Liver (tissue), 3 donors: ENCODE results near the gene ZBTB45.

Experiments
- CTCF ChIP-seq: fragments of 150-350 bp; IDR thresholded peaks from 2 replicates; pipeline ENCODE4 v1.5.1; 2017; ENCODE audit warnings: improper control_type of control experiment, low read depth, low read length; ENCODE audit not compliant: missing input control
- EGR1 ChIP-seq, 2 donors: IDR thresholded peaks; 2 replicates each; pipeline ENCODE4 v1.6.1; 2016 to 2018; ENCODE audit warnings: antibody characterized with exemption in 2 of 2, low read depth in 2 of 2
- GABPA ChIP-seq, 2 donors: IDR thresholded peaks in 1 of 2; conservative IDR thresholded peaks in 1 of 2; 2 replicates each; pipeline ENCODE4 v1.6.1; 2016; ENCODE audit warnings: antibody characterized with exemption in 2 of 2, mild to moderate bottlenecking in 1 of 2, moderate library complexity in 1 of 2
- HNF4G ChIP-seq: IDR thresholded peaks from 2 replicates; pipeline ENCODE4 v1.6.1; 2016; ENCODE audit warnings: antibody characterized with exemption
- JUND ChIP-seq, 2 donors: IDR thresholded peaks; 2 replicates each; pipeline ENCODE4 v1.6.1; 2016; ENCODE audit warnings: antibody characterized with exemption in 2 of 2
- MAX ChIP-seq: IDR thresholded peaks from 2 replicates; pipeline ENCODE4 v1.6.1; 2016; ENCODE audit warnings: antibody characterized with exemption
- RAD21 ChIP-seq, 2 donors: IDR thresholded peaks; 2 replicates each; pipeline ENCODE4 v1.6.1; 2016; ENCODE audit warnings: antibody characterized with exemption in 2 of 2, mild to moderate bottlenecking in 2 of 2
- REST ChIP-seq: IDR thresholded peaks from 2 replicates; pipeline ENCODE4 v1.6.1; 2016; ENCODE audit warnings: antibody characterized with exemption, mild to moderate bottlenecking
- RXRA ChIP-seq, 2 donors: IDR thresholded peaks; 2 replicates each; pipeline ENCODE4 v1.6.1; 2017 to 2018; ENCODE audit warnings: antibody characterized with exemption in 2 of 2, mild to moderate bottlenecking in 1 of 2
- SP1 ChIP-seq: IDR thresholded peaks from 2 replicates; pipeline ENCODE4 v1.6.1; 2018; ENCODE audit warnings: antibody characterized with exemption, mild to moderate bottlenecking
- TAF1 ChIP-seq: conservative IDR thresholded peaks from 2 replicates; pipeline ENCODE4 v1.6.1; 2016; ENCODE audit warnings: antibody characterized with exemption, mild to moderate bottlenecking
- YY1 ChIP-seq: IDR thresholded peaks from 2 replicates; pipeline ENCODE4 v1.6.1; 2016; ENCODE audit warnings: antibody characterized with exemption, mild to moderate bottlenecking
- ZBTB33 ChIP-seq: IDR thresholded peaks from 2 replicates; pipeline ENCODE4 v1.6.1; 2016; ENCODE audit warnings: antibody characterized with exemption
- donor health status: healthy.
- donor health status: healthy.

GRCh38 chr19:58558623-58559274 is 39.1 kb upstream of the ZBTB45 start:
- no peak for TF ChIP-seq CTCF
- no peak for TF ChIP-seq JUND (IDR thresholded peaks at IDR 0.05)
- peak; percentile 100 for TF ChIP-seq YY1
- peak; percentile 50 for TF ChIP-seq REST
- TF ChIP-seq GABPA (IDR thresholded peaks at IDR 0.05 in 1 of 2, conservative IDR thresholded peaks at IDR 0.05 in 1 of 2), result peak; percentile 82 to 90
- no peak for TF ChIP-seq TAF1
- no peak for TF ChIP-seq RAD21 (IDR thresholded peaks at IDR 0.05)
- TF ChIP-seq ZBTB33, result peak; percentile 33
- TF ChIP-seq RXRA (IDR thresholded peaks at IDR 0.05), result no peak
- no peak for TF ChIP-seq MAX
- no peak for TF ChIP-seq HNF4G
- no peak for TF ChIP-seq EGR1 (IDR thresholded peaks at IDR 0.05; ENCODE audit: low read depth in 2 of 2)
- no peak for TF ChIP-seq SP1
